HCT116 (cell line): ENCODE measurements around the gene MIDN. TPM values are rescaled to one million over a fixed set of nuclear protein-coding genes. Genes with fewer than 3 reads are reported as not detected.

Experiments used
- ATAC-seq: fragments of 200-7000 bp; cut with Tn5 transposase; 2 replicates; pipeline ENCODE4 v1.9.1; 2020; ENCODE audit warnings: mild to moderate bottlenecking, moderate library complexity
- BruUV-seq: library from RNA; stranded (reverse); fragments of 400-500 nt; replicated peaks from 2 replicates; lab custom pipeline; 2021; lab: Mats Ljungman, UMichigan
- CTCF ChIA-PET: fragments of 300-600 bp; sonication (Branson Sonifier 250); formaldehyde crosslinking; loops from one replicate; lab custom pipeline; 2021; ENCODE audit warnings: antibody characterized with exemption; lab: Charles Lee
- POLR2A ChIA-PET: fragments of 300-600, 350-600 bp; sonication (Branson Sonifier 250); formaldehyde crosslinking; loops from one replicate; lab custom pipeline; 2021; ENCODE audit warnings: antibody characterized with exemption; lab: Charles Lee
- RAD21 ChIA-PET, 2 experiments: fragments of 300-600 bp; sonication (Branson Sonifier 250); formaldehyde crosslinking; loops; one replicate each; lab custom pipeline; 2023; ENCODE audit warnings: low total read pairs in 2 of 2; ENCODE audit not compliant: uncharacterized antibody in 2 of 2, unreplicated experiment in 2 of 2, low non-redundant PET in 1 of 2; lab: Charles Lee
- DNase-seq: peaks from one replicate; pipeline ENCODE4 v3.0.0-alpha.2; 2010; ENCODE audit warnings: low read depth, low spot score
- H2AFZ ChIP-seq: fragments of 200-600 bp; shearing (Covaris generic), sonication (generic); 2 replicates; pipeline ENCODE4 v1.6.1; 2017; ENCODE audit warnings: low read depth, mixed run types, mixed read lengths, antibody characterized with exemption, low read length; ENCODE audit not compliant: poor library complexity, severe bottlenecking
- H3K27ac ChIP-seq: 2 replicates; pipeline ENCODE4 v1.5.1; 2012; ENCODE audit warnings: low read depth, low read length
- H3K27me3 ChIP-seq: fragments of 200-600 bp; sonication (generic); 2 replicates; pipeline ENCODE4 v1.6.1; 2016; ENCODE audit warnings: mixed run types, low read length, mixed read lengths; ENCODE audit not compliant: insufficient read depth
- H3K36me3 ChIP-seq, 2 experiments: fragments of 200-500 bp in 1 of 2; fragments of 200-600 bp in 1 of 2; sonication (Bioruptor generic) in 1 of 2; sonication (generic) in 1 of 2; 2 replicates each; pipeline versions ENCODE4 v1.5.1 to v1.6.1; 2014 to 2016; ENCODE audit warnings: low read length in 2 of 2, inconsistent platforms in 1 of 2, mixed read lengths in 1 of 2, mixed run types in 1 of 2; ENCODE audit not compliant: insufficient read depth in 2 of 2, control insufficient read depth in 1 of 2
- H3K4me1 ChIP-seq, 2 experiments: fragments of 200-600 bp in 1 of 2; sonication (generic) in 1 of 2; 2 replicates each; pipeline versions ENCODE4 v1.5.1 to v1.6.1; 2012 to 2017; ENCODE audit warnings: low read length in 2 of 2, inconsistent platforms in 1 of 2, mild to moderate bottlenecking in 1 of 2, mixed read lengths in 1 of 2, mixed run types in 1 of 2, moderate library complexity in 1 of 2; ENCODE audit not compliant: insufficient read depth in 2 of 2, control insufficient read depth in 1 of 2
- H3K4me2 ChIP-seq: fragments of 200-600 bp; sonication (generic); 2 replicates; pipeline ENCODE4 v1.6.1; 2017; ENCODE audit warnings: mixed run types, low read length, mixed read lengths
- H3K4me3 ChIP-seq, 2 experiments: fragments of 200-600 bp in 1 of 2; sonication (generic) in 1 of 2; replicated peaks in 1 of 2; 2 replicates each; pipeline ENCODE4 v1.5.1; 2011 to 2016; ENCODE audit warnings: low read length in 2 of 2, control low read depth in 1 of 2, low read depth in 1 of 2, mild to moderate bottlenecking in 1 of 2, mixed read lengths in 1 of 2, mixed run types in 1 of 2
- H3K79me2 ChIP-seq: fragments of 200-600 bp; sonication (generic); 2 replicates; pipeline ENCODE4 v1.6.1; 2017; ENCODE audit warnings: mild to moderate bottlenecking, mixed run types, low read length, moderate library complexity, mixed read lengths; ENCODE audit not compliant: insufficient read depth
- H3K9ac ChIP-seq: fragments of 200-600 bp; sonication (generic); 2 replicates; pipeline ENCODE4 v1.6.1; 2016; ENCODE audit warnings: low read length, mixed read lengths
- H3K9me2 ChIP-seq: fragments of 200-600 bp; sonication (generic), shearing (Covaris generic); 2 replicates; pipeline ENCODE4 v1.6.1; 2017; ENCODE audit warnings: mixed run types, mild to moderate bottlenecking, moderate library complexity; ENCODE audit not compliant: insufficient read depth
- H3K9me3 ChIP-seq, 2 experiments: fragments of 200-500 bp in 1 of 2; fragments of 200-600 bp in 1 of 2; sonication (Bioruptor generic) in 1 of 2; sonication (generic) in 1 of 2; 2 replicates each; pipeline ENCODE4 v1.6.1; 2014 to 2017; ENCODE audit warnings: low read length in 2 of 2, mixed read lengths in 2 of 2, inconsistent platforms in 1 of 2, low read depth in 1 of 2, mild to moderate bottlenecking in 1 of 2, mixed run types in 1 of 2, moderate library complexity in 1 of 2; ENCODE audit not compliant: control insufficient read depth in 1 of 2, insufficient read depth in 1 of 2
- H4K20me1 ChIP-seq: fragments of 200-600 bp; sonication (generic), shearing (Covaris generic); 2 replicates; pipeline ENCODE4 v1.6.1; 2017; ENCODE audit warnings: mixed run types, mild to moderate bottlenecking, moderate library complexity; ENCODE audit not compliant: insufficient read depth
- CTCF ChIP-seq, 3 experiments: fragments of 200-600 bp in 1 of 3; sonication (generic) in 1 of 3; IDR thresholded peaks in 2 of 3; conservative IDR thresholded peaks in 1 of 3; 2 replicates each; pipeline ENCODE4 v1.5.1; 2012 to 2017; ENCODE audit warnings: low read depth in 2 of 3, low read length in 2 of 3, antibody characterized with exemption in 1 of 3, borderline replicate concordance in 1 of 3, control low read depth in 1 of 3, mild to moderate bottlenecking in 1 of 3, mixed read lengths in 1 of 3, mixed run types in 1 of 3, moderate library complexity in 1 of 3; ENCODE audit not compliant: insufficient read depth in 1 of 3
- FOSL1 ChIP-seq: IDR thresholded peaks from 2 replicates; pipeline ENCODE4 v1.6.1; 2012; ENCODE audit warnings: low read depth
- POLR2A ChIP-seq: IDR thresholded peaks from 2 replicates; pipeline ENCODE4 v1.7.0; 2011; ENCODE audit warnings: borderline replicate concordance; ENCODE audit not compliant: insufficient read depth, insufficient read length; ENCODE audit errors: extremely low read depth
- POLR2AphosphoS5 ChIP-seq: IDR thresholded peaks from 2 replicates; pipeline ENCODE4 v1.6.1; 2011; ENCODE audit warnings: mild to moderate bottlenecking, low read depth, low read length, moderate library complexity
- RAD21 ChIP-seq: IDR thresholded peaks from 2 replicates; pipeline ENCODE4 v1.6.1; 2012; ENCODE audit warnings: low read depth, mild to moderate bottlenecking
- intact Hi-C: fragments of 100-400 bp; cut with micrococcal nuclease; formaldehyde crosslinking; loops from 2 replicates; pipeline ENCODE4 v1.10.0; 2022
- total RNA-seq: library from RNA; stranded (reverse); gene quantifications from one replicate; pipeline ENCODE4 v1.2.1, GENCODE V29; 2021; ENCODE audit not compliant: unreplicated experiment

The MIDN gene
- total RNA-seq, 1 experiment from 2014 or later, result 146 TPM

DNA sequence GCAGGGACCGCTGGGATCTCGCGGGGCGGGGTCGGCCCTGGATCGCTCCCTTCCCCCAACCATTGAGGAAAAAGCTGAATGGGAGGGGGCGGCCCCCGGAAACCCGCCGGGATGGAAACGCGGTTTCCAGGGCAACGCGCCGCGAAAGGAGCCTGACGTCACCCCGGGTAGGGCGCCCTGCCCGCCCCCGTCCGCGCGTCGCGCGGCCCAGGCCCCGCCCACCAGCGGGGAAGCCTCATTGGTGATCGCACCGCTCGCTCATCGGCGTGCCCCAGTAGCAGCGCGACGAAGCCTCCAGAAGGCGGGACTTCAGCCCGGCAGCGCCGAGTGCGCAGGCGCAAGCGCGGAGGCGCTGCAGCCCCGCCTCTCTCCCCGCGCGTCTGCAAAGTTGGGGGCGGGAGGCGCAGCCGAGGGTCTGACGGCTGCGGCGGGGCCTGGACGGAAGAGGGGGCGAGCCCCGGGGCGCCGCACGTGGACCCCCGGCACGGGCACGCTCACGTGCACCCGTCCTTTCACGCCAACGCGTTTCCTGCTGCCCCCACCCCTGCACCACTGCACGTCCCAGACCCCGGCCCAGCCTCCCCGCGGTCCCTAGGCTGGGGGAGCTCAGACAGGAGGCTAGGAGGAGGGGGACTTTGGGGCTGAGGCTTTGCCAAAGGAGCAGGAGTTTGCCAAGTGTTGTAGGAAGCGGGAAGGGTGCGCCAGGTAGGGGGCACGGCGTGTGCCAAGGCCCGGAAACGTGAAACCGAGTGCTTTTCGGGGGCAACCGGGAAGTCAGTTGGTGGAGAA, 12.6 kb downstream of the MIDN start:
- Histone ChIP-seq H4K20me1 (no peaks in the 10 kb centered on the region), H3K79me2 (peaks cover 31% of the 10 kb centered on the region), H3K9ac (peak overlapping the region; percentile 99), H2AFZ (no peak overlapping the region), H3K4me3 (peak overlapping the region; percentile 85 to 89), H3K4me2 (peak overlapping the region; percentile 98), H3K36me3 (peaks cover 6 to 15% of the 10 kb centered on the region in 2 experiments; a peak in 3 of 4 replicates), H3K27me3 (no peaks in the 10 kb centered on the region), H3K9me2 (no peaks in the 10 kb centered on the region), H3K9me3 (no peaks in the 10 kb centered on the region), H3K27ac (peak overlapping the region; percentile 99), H3K4me1 (peaks cover 58 to 93% of the 10 kb centered on the region in 2 experiments)
- CTCF ChIA-PET, result interaction anchor here (1.0 to 1.6 kb wide), 2 partner anchors 16 kb away, joined by 4 to 15 read pairs; no protein-coding TSS in a partner anchor
- intact Hi-C loops, result no loop called here
- RAD21 ChIA-PET, result interaction anchor here in 1 of 2 experiments (1.3 kb wide), 1 partner anchor 8 kb away, joined by 3 read pairs; no protein-coding TSS in a partner anchor
- POLR2A ChIA-PET, result interaction anchor here (0.6 to 4.4 kb wide), 4 partner anchors 8 to 338 kb away, joined by 3 to 54 read pairs (median 4); partner anchors contain the start of gene CIRBP
- DNase-seq (peak; percentile 91), ATAC-seq (peak; percentile 73)
- TF ChIP-seq POLR2AphosphoS5, result peak; percentile 71
- TF ChIP-seq POLR2A, result peak; percentile 6
- no peak for TF ChIP-seq RAD21
- no TSS peak for BruUV-seq

GRCh38 chr19:1261538-1261797, 13.1 kb downstream of the MIDN start:
- ChIA-PET RAD21 (interaction anchor here in 1 of 2 experiments (1.3 kb wide), 1 partner anchor 8 kb away, joined by 3 read pairs; no protein-coding TSS in a partner anchor), CTCF (interaction anchor here (0.9 to 1.6 kb wide), 2 partner anchors 14 to 17 kb away, joined by 3 to 15 read pairs; no protein-coding TSS in a partner anchor), POLR2A (interaction anchor here (0.6 to 4.4 kb wide), 3 partner anchors 8 to 16 kb away, joined by 3 to 54 read pairs (median 6); partner anchors contain the start of gene CIRBP)
- Histone ChIP-seq H3K27me3 (no peaks in the 10 kb centered on the region), H3K4me3 (peak overlapping the region; percentile 85 to 89), H3K79me2 (peaks cover 27% of the 10 kb centered on the region), H3K4me2 (peak overlapping the region; percentile 98), H3K27ac (peak overlapping the region; percentile 99), H3K9ac (peak overlapping the region; percentile 99), H3K36me3 (peaks cover 6 to 13% of the 10 kb centered on the region in 2 experiments; a peak in 3 of 4 replicates), H2AFZ (no peak overlapping the region), H3K9me2 (no peaks in the 10 kb centered on the region), H4K20me1 (no peaks in the 10 kb centered on the region), H3K9me3 (no peaks in the 10 kb centered on the region), H3K4me1 (peaks cover 59 to 95% of the 10 kb centered on the region in 2 experiments)
- no TSS peak for BruUV-seq
- intact Hi-C loops, result no loop called here
- ATAC-seq, result no peak
- TF ChIP-seq CTCF (IDR thresholded peaks at IDR 0.05 in 2 of 3, conservative IDR thresholded peaks at IDR 0.05 in 1 of 3; ENCODE audit: borderline replicate concordance in 1 of 3, insufficient read depth in 1 of 3, low read depth in 2 of 3, low read length in 2 of 3), result peak in 1 of 3 experiments; percentile 28; a peak in 2 of 6 replicates
- no peak for TF ChIP-seq FOSL1
- no peak for DNase-seq
